Diencephalon (tissue), 1 donor: ENCODE results near the gene SBK3. TPM values are rescaled to one million over a fixed set of nuclear protein-coding genes. Genes with fewer than 3 reads are reported as not detected.

Experiments used
- total RNA-seq: library from RNA; depleted of rRNA; stranded (reverse); fragments of >200 nt; gene quantifications from one replicate; pipeline ENCODE4 v1.2.3, GENCODE V29; 2014

The SBK3 gene, protein sequence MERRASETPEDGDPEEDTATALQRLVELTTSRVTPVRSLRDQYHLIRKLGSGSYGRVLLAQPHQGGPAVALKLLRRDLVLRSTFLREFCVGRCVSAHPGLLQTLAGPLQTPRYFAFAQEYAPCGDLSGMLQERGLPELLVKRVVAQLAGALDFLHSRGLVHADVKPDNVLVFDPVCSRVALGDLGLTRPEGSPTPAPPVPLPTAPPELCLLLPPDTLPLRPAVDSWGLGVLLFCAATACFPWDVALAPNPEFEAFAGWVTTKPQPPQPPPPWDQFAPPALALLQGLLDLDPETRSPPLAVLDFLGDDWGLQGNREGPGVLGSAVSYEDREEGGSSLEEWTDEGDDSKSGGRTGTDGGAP
- not detected for total RNA-seq

DNA sequence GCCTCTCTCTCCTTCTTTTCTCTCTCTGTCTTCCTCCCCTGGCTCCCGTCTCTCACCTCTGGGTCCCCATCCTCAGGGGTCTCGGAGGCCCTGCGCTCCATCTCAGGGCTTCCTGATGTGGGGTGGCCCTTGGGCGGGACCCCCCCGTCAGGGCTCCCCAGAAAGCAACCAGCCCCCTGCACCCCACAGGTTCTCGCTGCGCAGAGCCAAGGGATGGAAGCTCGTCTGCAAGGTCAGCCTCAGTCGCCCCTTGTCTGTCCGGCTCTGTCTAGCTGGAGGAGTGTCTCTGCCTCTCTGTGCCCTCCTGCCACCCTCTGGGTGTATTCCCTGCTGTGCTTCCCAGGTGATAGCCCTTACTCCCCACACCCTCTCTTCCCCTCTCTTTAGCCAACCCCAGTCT is at the start of gene SBK3:
Gene SBK3, minus strand, starts transcription at position 101 of the 400 bp plus-strand sequence. Its CDS starts 0 bp downstream, at position 101.

DNA sequence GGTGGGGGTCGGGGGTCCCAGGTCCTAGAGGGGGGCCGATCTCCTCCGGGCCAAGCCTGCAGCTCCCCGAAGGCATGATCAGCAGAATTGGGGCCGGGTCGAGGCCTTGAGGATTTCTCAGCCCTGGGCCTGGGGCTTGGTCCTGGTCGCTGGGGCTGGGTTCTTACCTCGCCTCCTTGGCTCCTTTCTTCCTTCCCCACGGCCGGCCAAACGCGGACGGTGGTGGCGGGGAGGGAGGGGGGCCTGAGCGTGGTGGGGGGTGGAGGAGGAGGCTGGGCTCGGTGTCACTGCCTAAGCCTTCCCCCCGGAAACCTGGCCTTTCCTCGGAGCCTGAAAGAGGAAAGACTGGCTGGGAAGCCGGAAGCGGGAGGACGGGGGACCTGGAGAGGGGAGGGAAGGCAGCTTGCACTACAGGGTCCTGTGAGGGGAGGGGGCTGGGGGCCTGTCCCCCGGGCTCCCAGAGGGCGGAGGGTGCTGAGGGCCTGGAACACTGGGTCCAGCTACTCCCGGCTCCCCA is 35.3 kb upstream of the SBK3 start, which contains the start of gene ZNF579:
Gene ZNF579, minus strand, starts transcription at position 221 of the 517 bp plus-strand sequence. CDS start 1,209 bp downstream, outside the sequence.

DNA sequence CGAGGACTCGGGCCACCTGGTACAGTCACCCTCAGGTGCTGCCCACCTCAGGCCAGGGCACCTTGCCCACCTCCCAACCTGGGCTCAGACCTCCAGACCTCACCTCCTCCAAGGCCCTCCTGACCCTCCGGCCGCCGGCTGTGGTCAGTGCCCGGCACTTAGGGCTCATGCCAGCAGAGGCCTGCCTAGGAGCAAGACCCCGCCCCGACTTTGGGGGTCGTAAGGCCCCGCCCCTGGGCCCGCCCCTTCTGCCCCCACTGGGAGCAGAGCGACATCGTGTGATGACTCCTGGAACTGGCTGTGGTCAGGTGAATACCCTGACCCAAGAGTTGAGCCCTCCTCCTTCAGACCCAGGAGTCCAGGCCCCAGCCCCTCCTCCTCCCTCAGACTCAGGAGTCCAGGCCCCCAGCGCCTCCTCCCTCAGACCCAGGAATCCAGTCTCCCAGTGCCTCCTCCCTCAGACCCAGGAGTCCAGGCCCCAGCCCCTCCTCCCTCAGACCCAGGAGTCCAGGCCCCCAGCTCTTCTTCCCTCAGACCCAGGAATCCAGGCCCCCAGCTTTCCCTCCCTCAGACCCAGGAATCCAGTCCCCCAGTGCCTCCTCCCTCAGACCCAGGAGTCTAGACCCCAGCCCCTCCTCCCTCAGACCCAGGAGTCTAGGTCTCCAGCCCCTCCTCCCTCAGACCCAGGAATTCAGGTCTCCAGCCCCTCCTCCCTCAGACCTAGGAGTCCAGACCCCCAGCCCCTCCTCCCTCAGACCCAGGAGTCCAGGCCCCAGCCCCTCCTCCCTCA is 8.2 kb downstream of the SBK3 start, which contains the start of gene SBK2:
Gene SBK2, minus strand, starts transcription at position 183 of the 790 bp plus-strand sequence. CDS start 839 bp downstream, outside the sequence.

Other genes starting within 250 kb of the SBK3 start
- not detected for gene TMEM150B, start 220.2 kb downstream of the SBK3 start, total RNA-seq
- 11.3 TPM for gene KMT5C, start 205.7 kb downstream of the SBK3 start, total RNA-seq
- 0.92 TPM for gene COX6B2, start 190.8 kb downstream of the SBK3 start, total RNA-seq
- not detected for gene GARIN5B, start 182.3 kb downstream of the SBK3 start, total RNA-seq
- 0.23 TPM for gene IL11, start 175.1 kb downstream of the SBK3 start, total RNA-seq
- gene TMEM190, start 168.7 kb downstream of the SBK3 start, total RNA-seq = not detected
- not detected for gene TMEM238, start 161.3 kb downstream of the SBK3 start, total RNA-seq
- 129 TPM for gene RPL28, start 159.6 kb downstream of the SBK3 start, total RNA-seq
- gene UBE2S, start 137.8 kb downstream of the SBK3 start, total RNA-seq = 43.4 TPM
- 4.6 TPM for gene SHISA7, start 102.2 kb downstream of the SBK3 start, total RNA-seq
- gene ISOC2, start 83.9 kb downstream of the SBK3 start, total RNA-seq = 20.5 TPM
- not detected for gene C19orf85, start 80.8 kb downstream of the SBK3 start, total RNA-seq
- gene ZNF628, start 68.9 kb downstream of the SBK3 start, total RNA-seq = 1.6 TPM
- gene NAT14, start 60.4 kb downstream of the SBK3 start, total RNA-seq = 20.3 TPM
- 0.23 TPM for gene SSC5D, start 57.1 kb downstream of the SBK3 start, total RNA-seq
- not detected for gene SBK2, start 8.4 kb downstream of the SBK3 start, total RNA-seq
- 4.6 TPM for gene ZNF579, start 35.3 kb upstream of the SBK3 start, total RNA-seq
- gene FIZ1, start 54.0 kb upstream of the SBK3 start, total RNA-seq = 5.3 TPM
- gene ZNF524, start 54.7 kb upstream of the SBK3 start, total RNA-seq = 3.0 TPM
- 1.8 TPM for gene ZNF865, start 60.1 kb upstream of the SBK3 start, total RNA-seq
- 6.5 TPM for gene ZNF784, start 79.0 kb upstream of the SBK3 start, total RNA-seq
- gene ZNF580, start 95.5 kb upstream of the SBK3 start, total RNA-seq = 6.9 TPM
- 7.8 TPM for gene ZNF581, start 98.1 kb upstream of the SBK3 start, total RNA-seq
- gene CCDC106, start 102.7 kb upstream of the SBK3 start, total RNA-seq = 16.6 TPM
- gene U2AF2, start 109.5 kb upstream of the SBK3 start, total RNA-seq = 76.1 TPM
- gene EPN1, start 129.7 kb upstream of the SBK3 start, total RNA-seq = 33.2 TPM
- not detected for gene NLRP9, start 192.9 kb upstream of the SBK3 start, total RNA-seq
- gene RFPL4A, start 213.6 kb upstream of the SBK3 start, total RNA-seq = not detected
- not detected for gene RFPL4AL1, start 223.6 kb upstream of the SBK3 start, total RNA-seq